Mesodermal cell (in vitro differentiated cells): ENCODE data around the gene HOXA4.
A peak's percentile ranks its signal among the peaks of the same experiment; 100 is the strongest.

Experiments used
- H3K27ac ChIP-seq: 2 replicates; pipeline ENCODE4 v1.7.0; 2013; ENCODE audit warnings: mild to moderate bottlenecking, low read depth, low read length, moderate library complexity; ENCODE audit not compliant: severe bottlenecking
- H3K36me3 ChIP-seq: 2 replicates; pipeline ENCODE4 v1.7.1; 2013; ENCODE audit warnings: mild to moderate bottlenecking, low read length, moderate library complexity; ENCODE audit not compliant: control insufficient read depth, insufficient read depth
- H3K4me1 ChIP-seq: one replicate; pipeline ENCODE4 v1.7.1; 2013; ENCODE audit warnings: mild to moderate bottlenecking, low read length; ENCODE audit not compliant: insufficient read depth, control insufficient read depth, poor library complexity, severe bottlenecking
- H3K4me3 ChIP-seq: 2 replicates; pipeline ENCODE4 v1.7.0; 2013; ENCODE audit warnings: low read length, control low read depth, mild to moderate bottlenecking; ENCODE audit not compliant: insufficient read depth, poor library complexity, severe bottlenecking; ENCODE audit errors: extremely low read depth
- H3K9me3 ChIP-seq: 2 replicates; pipeline ENCODE4 v1.7.1; 2013; ENCODE audit warnings: mild to moderate bottlenecking, low read length, moderate library complexity; ENCODE audit not compliant: control insufficient read depth
- WGBS, 2 experiments: methylation state at CpG; one replicate each; pipeline ENCODE4 v1.1.5; 2013; ENCODE audit warnings: missing lambda C conversion rate in 2 of 2; ENCODE audit not compliant: insufficient coverage in 2 of 2; 5-methylcytosine and 5-hydroxymethylcytosine counted together

The HOXA4 gene

GRCh38 chr7:27148756-27149641 lies 18.4 kb upstream of the HOXA4 start:
- Histone ChIP-seq H3K27ac (peak overlapping the region; percentile 47), H3K4me3 (peak overlapping the region; percentile 14), H3K4me1 (no peaks in the 10 kb centered on the region), H3K36me3 (no peaks in the 10 kb centered on the region), H3K9me3 (peaks cover 3% of the 10 kb centered on the region)
- WGBS, 2 experiments, result 32 to 38% methylated on average over 26 to 27 of the region's 30 CpGs

- H3K27ac ChIP-seq, result peak overlapping the region; percentile 18
- peak overlapping the region; percentile 14 for H3K4me3 ChIP-seq
- no peaks in the 10 kb centered on the region for H3K4me1 ChIP-seq
- WGBS, 2 experiments, result 26 to 29% methylated on average over 18 to 27 of the region's 28 CpGs
- H3K9me3 ChIP-seq, result peaks cover 3% of the 10 kb centered on the region
- no peaks in the 10 kb centered on the region for H3K36me3 ChIP-seq
Measured at GRCh38 chr7:27148031-27148755, 17.6 kb upstream of the HOXA4 start.

- Histone ChIP-seq H3K36me3 (no peaks in the 10 kb centered on the region), H3K4me1 (peaks cover 3% of the 10 kb centered on the region), H3K27ac (peak within 1 kb of the TSS; percentile 18), H3K9me3 (peaks cover 3% of the 10 kb centered on the region), H3K4me3 (peak within 1 kb of the TSS; percentile 14)
- WGBS, 2 experiments, result 17 to 30% methylated on average over 55 to 57 of the region's 63 CpGs
Measured at GRCh38 chr7:27147199-27148030, 16.9 kb upstream of the HOXA4 start, which contains the start of gene HOXA6. HOXA6 (minus strand) TSS chr7:27147774; CDS start chr7:27147749, 25 bp downstream.

- no peak overlapping the region for H3K27ac ChIP-seq
Measured at GRCh38 chr7:27146491-27147198, 16.1 kb upstream of the HOXA4 start.

GRCh38 chr7:27145914-27146412 lies 15.4 kb upstream of the HOXA4 start:
- 46 to 64% methylated on average over 2 to 3 of the region's 11 CpGs for WGBS, 2 experiments
- Histone ChIP-seq H3K27ac (no peak overlapping the region), H3K4me3 (no peak overlapping the region), H3K36me3 (no peaks in the 10 kb centered on the region), H3K4me1 (peaks cover 3% of the 10 kb centered on the region), H3K9me3 (peaks cover 3% of the 10 kb centered on the region)

More at GRCh38 chr7:27146491-27147198, 16.1 kb upstream of the HOXA4 start:
- H3K36me3 ChIP-seq, result no peaks in the 10 kb centered on the region
- peaks cover 3% of the 10 kb centered on the region for H3K9me3 ChIP-seq
- H3K4me1 ChIP-seq, result peaks cover 3% of the 10 kb centered on the region
- 56 to 89% methylated on average over 1 to 5 of the region's 5 CpGs for WGBS, 2 experiments
- H3K4me3 ChIP-seq, result no peak overlapping the region

- H3K4me1 ChIP-seq, result peaks cover 3% of the 10 kb centered on the region
- no peaks in the 10 kb centered on the region for H3K36me3 ChIP-seq
- no peak overlapping the region for H3K27ac ChIP-seq
- H3K9me3 ChIP-seq, result peaks cover 3% of the 10 kb centered on the region
- 66 to 68% methylated on average over 33 to 44 of the region's 47 CpGs for WGBS, 2 experiments
- no peak overlapping the region for H3K4me3 ChIP-seq
Measured at GRCh38 chr7:27145165-27145913, 14.8 kb upstream of the HOXA4 start.

GRCh38 chr7:27144781-27145164 lies 14.2 kb upstream of the HOXA4 start:
- Histone ChIP-seq H3K9me3 (peaks cover 3% of the 10 kb centered on the region), H3K4me1 (peaks cover 3% of the 10 kb centered on the region), H3K27ac (no peak overlapping the region), H3K4me3 (no peak overlapping the region), H3K36me3 (no peaks in the 10 kb centered on the region)
- 19 to 21% methylated on average over 31 of the region's 31 CpGs for WGBS, 2 experiments

- H3K9me3 ChIP-seq, result peaks cover 3% of the 10 kb centered on the region
- H3K36me3 ChIP-seq, result no peaks in the 10 kb centered on the region
- WGBS, 2 experiments, result 48% methylated on average over 27 to 28 of the region's 40 CpGs
- no peak overlapping the region for H3K4me3 ChIP-seq
- H3K4me1 ChIP-seq, result peaks cover 3% of the 10 kb centered on the region
- no peak overlapping the region for H3K27ac ChIP-seq
Measured at GRCh38 chr7:27143950-27144780, 13.6 kb upstream of the HOXA4 start.
